ENCODE measurements around the gene RPH3AL.

DNA sequence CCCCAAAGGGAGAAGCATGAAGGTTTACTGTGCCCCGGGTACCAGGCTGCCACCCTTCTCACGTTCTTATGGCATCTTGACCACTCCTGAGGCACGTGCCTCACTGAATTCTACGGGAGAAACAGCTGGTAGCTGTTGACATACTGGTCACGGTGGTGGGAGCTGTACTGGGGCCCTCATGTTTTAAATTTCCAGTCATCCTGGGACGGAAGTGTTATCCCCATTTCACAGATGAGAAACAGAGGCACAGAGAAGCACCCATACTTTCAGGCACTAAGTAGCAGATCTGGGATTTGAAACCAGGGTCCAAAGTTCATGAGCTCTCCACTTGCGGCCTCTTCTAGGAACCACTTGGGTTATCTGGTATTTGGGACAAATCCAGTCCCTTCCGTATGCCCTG is 144.8 kb downstream of the RPH3AL start:
- no peak for TF ChIP-seq POLR2A (IDR thresholded peaks at IDR 0.05)
- TF ChIP-seq, protein P1, sequence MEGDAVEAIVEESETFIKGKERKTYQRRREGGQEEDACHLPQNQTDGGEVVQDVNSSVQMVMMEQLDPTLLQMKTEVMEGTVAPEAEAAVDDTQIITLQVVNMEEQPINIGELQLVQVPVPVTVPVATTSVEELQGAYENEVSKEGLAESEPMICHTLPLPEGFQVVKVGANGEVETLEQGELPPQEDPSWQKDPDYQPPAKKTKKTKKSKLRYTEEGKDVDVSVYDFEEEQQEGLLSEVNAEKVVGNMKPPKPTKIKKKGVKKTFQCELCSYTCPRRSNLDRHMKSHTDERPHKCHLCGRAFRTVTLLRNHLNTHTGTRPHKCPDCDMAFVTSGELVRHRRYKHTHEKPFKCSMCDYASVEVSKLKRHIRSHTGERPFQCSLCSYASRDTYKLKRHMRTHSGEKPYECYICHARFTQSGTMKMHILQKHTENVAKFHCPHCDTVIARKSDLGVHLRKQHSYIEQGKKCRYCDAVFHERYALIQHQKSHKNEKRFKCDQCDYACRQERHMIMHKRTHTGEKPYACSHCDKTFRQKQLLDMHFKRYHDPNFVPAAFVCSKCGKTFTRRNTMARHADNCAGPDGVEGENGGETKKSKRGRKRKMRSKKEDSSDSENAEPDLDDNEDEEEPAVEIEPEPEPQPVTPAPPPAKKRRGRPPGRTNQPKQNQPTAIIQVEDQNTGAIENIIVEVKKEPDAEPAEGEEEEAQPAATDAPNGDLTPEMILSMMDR (IDR thresholded peaks at IDR 0.05): no peak
- no peak for TF ChIP-seq EP300 (IDR thresholded peaks at IDR 0.05)
- TF ChIP-seq POLR2AphosphoS5 (IDR thresholded peaks at IDR 0.05): no peak
